GM12875 (cell line): Measurements from ENCODE around the gene CTSZ.

Experiments
- H3K4me3 ChIP-seq: one replicate; pipeline ENCODE4 v1.5.1; 2011; ENCODE audit warnings: low read depth, low read length, control low read depth
- TF ChIP-seq, protein P1 (sequence below): IDR thresholded peaks from 2 replicates; pipeline ENCODE4 v1.5.1; 2011; ENCODE audit warnings: low read depth, mild to moderate bottlenecking, control low read depth, inconsistent platforms, low read length, moderate library complexity, borderline replicate concordance; ENCODE audit not compliant: insufficient read depth

Gene CTSZ

DNA sequence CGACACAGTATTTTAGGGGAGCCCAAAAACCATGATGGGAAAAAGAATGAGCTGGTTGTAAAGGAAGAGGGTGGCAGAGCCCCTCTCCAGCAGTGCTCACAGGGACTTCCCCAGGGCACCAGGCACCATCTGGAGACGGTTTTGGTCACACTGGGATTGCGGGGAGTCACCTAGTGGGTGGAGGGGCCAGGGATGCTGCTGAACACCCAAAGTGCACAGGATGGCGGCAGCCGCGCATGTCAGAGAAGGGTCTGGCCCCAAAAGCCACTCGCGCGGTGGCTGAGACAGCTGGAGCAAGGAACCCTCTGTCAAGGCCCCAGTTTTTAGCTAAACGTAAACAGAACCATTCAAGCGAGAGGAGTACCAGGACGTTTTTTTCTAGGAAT is 10.8 kb downstream of the CTSZ start:
- no peak overlapping the region for H3K4me3 ChIP-seq
- TF ChIP-seq, protein P1, sequence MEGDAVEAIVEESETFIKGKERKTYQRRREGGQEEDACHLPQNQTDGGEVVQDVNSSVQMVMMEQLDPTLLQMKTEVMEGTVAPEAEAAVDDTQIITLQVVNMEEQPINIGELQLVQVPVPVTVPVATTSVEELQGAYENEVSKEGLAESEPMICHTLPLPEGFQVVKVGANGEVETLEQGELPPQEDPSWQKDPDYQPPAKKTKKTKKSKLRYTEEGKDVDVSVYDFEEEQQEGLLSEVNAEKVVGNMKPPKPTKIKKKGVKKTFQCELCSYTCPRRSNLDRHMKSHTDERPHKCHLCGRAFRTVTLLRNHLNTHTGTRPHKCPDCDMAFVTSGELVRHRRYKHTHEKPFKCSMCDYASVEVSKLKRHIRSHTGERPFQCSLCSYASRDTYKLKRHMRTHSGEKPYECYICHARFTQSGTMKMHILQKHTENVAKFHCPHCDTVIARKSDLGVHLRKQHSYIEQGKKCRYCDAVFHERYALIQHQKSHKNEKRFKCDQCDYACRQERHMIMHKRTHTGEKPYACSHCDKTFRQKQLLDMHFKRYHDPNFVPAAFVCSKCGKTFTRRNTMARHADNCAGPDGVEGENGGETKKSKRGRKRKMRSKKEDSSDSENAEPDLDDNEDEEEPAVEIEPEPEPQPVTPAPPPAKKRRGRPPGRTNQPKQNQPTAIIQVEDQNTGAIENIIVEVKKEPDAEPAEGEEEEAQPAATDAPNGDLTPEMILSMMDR = no peak

DNA sequence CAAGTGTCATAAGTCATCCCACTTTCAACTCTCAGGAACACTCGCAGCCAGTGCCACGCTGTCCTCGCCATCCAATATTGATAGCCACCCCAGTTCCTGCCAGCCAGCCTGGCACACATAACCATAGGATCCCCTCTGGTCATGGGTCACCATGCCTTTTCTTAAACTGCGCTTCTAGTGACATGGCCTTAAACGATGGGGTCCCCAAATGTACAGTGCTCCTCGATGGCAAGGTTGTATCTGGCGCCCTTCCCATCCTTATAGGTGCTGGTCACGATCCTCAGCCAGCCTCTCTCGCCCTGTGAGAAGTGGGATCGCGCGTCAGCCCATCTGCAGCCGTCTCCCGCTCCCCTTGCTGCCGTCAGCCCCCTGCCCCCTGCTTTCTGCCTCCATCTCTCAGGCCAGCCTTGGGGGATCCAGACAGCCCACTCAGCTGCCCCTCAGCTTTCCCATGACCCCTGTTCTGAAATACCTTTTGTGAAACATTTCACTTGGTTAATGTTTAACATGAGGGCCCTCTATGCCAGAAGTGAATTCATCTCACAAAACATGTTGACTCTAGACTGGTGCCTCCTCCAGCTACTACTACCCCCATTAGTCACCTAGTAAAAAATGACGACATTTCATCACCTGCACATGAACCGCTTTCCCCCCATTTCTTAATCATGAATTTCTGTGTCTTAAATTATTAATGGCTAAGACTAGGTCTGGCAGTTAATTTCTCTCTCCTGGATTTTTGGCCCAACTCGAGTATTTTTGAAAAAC is 11.4 kb downstream of the CTSZ start:
- TF ChIP-seq, protein P1 = no peak
- H3K4me3 ChIP-seq = no peak overlapping the region

DNA sequence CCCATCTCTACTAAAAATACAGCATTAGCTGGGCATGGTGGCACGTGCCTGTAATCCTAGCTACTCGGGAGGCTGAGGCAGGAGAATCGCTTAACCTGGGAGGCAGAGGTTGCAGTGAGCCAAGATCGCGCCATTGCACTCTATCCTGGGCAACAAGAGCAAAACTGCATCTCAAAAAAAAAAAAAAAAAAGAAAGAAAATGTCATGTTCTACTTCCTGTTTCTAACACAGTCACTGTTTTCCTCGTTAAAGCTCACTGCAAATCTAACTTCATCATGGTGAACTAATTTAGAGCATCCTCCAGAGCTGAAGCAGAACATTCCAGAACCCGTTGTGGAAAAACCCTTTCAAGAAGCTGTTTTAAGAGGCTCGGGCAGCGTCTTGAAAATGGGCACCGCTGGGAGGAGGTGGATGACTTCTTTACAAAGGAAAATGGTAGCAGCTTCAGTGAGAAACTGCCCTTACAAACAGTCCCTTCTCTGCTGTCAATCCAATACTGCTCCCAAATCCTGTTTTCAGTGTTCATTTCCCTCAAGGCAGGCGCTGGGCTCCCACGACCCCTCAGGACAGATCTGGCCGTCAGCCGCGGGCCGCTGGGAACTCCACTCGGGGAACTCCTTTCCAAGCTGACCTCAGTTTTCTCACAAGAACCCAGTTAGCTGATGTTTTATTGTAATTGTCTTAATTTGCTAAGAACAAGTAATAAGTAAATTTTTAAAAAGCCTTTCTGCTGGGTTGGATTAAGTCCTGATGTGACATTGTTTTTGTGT is 12.5 kb downstream of the CTSZ start:
- TF ChIP-seq, protein P1 = no peak
- H3K4me3 ChIP-seq = no peak overlapping the region

DNA sequence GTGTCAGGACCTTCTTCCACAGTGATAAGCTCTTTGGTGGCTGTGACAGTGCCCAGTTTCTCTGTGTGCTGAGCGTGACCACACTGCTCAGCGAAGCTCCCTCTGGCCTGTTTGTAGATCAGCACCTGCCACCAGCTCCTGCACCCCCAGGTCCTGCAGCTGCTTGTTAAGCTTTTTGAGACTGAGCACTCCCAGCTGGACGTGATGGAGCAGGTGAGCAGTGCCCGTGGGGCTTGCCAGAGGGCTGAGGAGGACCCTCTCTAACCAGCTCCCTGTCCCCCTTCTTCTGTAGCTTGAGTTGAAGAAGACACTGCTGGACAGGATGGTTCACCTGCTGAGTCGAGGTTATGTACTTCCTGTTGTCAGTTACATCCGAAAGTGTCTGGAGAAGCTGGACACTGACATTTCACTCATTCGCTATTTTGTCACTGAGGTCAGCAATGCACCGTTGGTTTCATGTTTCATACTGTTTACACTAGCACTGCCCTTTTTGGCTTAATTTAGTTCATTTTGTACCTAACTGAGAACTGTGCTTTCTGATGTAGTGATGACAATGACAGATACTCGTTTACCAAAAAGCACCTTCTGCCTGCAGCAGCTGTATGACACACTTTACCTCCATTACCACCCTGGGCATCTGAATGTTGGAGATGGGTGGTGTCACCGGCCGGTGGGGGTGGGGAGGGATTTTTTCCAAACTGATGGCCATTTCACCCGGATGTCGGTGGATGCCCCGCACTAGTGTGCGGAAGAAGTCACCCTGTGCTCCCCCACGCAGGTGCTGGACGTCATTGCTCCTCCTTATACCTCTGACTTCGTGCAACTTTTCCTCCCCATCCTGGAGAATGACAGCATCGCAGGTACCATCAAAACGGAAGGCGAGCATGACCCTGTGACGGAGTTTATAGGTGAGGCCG is 13.5 kb downstream of the CTSZ start:
- H3K4me3 ChIP-seq = no peak overlapping the region
- TF ChIP-seq, protein P1 = no peak

- TF ChIP-seq, protein P1 = no peak
- H3K4me3 ChIP-seq = no peak overlapping the region
These were observed 14.1 kb downstream of the CTSZ start for GRCh38 chr20:58992911-58993310.

GRCh38 chr20:58991715-58992114 is 15.3 kb downstream of the CTSZ start:
- TF ChIP-seq, protein P1 = no peak

More at GRCh38 chr20:58991715-58992114, 15.3 kb downstream of the CTSZ start:
- no peak overlapping the region for H3K4me3 ChIP-seq
